HCT116 (cell line): Measurements from ENCODE around the gene NECAP2.

Source experiments
- CTCF ChIP-seq, 3 experiments: fragments of 200-600 bp in 1 of 3; sonication (generic) in 1 of 3; IDR thresholded peaks in 2 of 3; conservative IDR thresholded peaks in 1 of 3; 2 replicates each; pipeline ENCODE4 v1.5.1; 2012 to 2017; ENCODE audit warnings: low read depth in 2 of 3, low read length in 2 of 3, antibody characterized with exemption in 1 of 3, borderline replicate concordance in 1 of 3, control low read depth in 1 of 3, mild to moderate bottlenecking in 1 of 3, mixed read lengths in 1 of 3, mixed run types in 1 of 3, moderate library complexity in 1 of 3; ENCODE audit not compliant: insufficient read depth in 1 of 3
- JUND ChIP-seq: IDR thresholded peaks from 2 replicates; pipeline ENCODE4 v1.6.1; 2012
- MAX ChIP-seq: IDR thresholded peaks from 2 replicates; pipeline ENCODE4 v1.6.1; 2012
- POLR2A ChIP-seq: IDR thresholded peaks from 2 replicates; pipeline ENCODE4 v1.7.0; 2011; ENCODE audit warnings: borderline replicate concordance; ENCODE audit not compliant: insufficient read depth, insufficient read length; ENCODE audit errors: extremely low read depth
- POLR2AphosphoS5 ChIP-seq: IDR thresholded peaks from 2 replicates; pipeline ENCODE4 v1.6.1; 2011; ENCODE audit warnings: mild to moderate bottlenecking, low read depth, low read length, moderate library complexity
- REST ChIP-seq: IDR thresholded peaks from 2 replicates; pipeline ENCODE4 v1.6.1; 2012; ENCODE audit warnings: low read depth
- YY1 ChIP-seq: IDR thresholded peaks from 2 replicates; pipeline ENCODE4 v1.6.1; 2011; ENCODE audit warnings: low read length, low read depth, moderate library complexity, mild to moderate bottlenecking; ENCODE audit not compliant: insufficient replicate concordance; ENCODE audit errors: extremely low read depth

GRCh38 chr1:16440131-16440469 lies 424 bp upstream of the NECAP2 start:
- TF ChIP-seq POLR2AphosphoS5 (no peak), CTCF (IDR thresholded peaks at IDR 0.05 in 2 of 3, conservative IDR thresholded peaks at IDR 0.05 in 1 of 3; ENCODE audit: borderline replicate concordance in 1 of 3, insufficient read depth in 1 of 3, low read depth in 2 of 3, low read length in 2 of 3) (no peak), MAX (no peak), POLR2A (no peak), YY1 (no peak), JUND (no peak), REST (no peak)
